ENCODE measurements around the gene PTPRT. TPM values are rescaled to one million over a fixed set of nuclear protein-coding genes. Genes with fewer than 3 reads are reported as not detected.

The PTPRT gene
- total RNA-seq, 1 donor from 2014 or later = not detected

- no peak for DNase-seq (ENCODE audit: low spot score)
Observed at GRCh38 chr20:42484790-42485375, 704.8 kb downstream of the PTPRT start.

GRCh38 chr20:42484335-42484734 is 705.4 kb downstream of the PTPRT start:
- no peak for DNase-seq (ENCODE audit: low spot score)

- DNase-seq (ENCODE audit: low spot score) = no peak
Observed at GRCh38 chr20:42483730-42484303, 705.9 kb downstream of the PTPRT start.

- no peak for DNase-seq (ENCODE audit: low spot score)
Observed at GRCh38 chr20:42482808-42483207, 706.9 kb downstream of the PTPRT start.

- no peak for DNase-seq (ENCODE audit: low spot score)
Observed at GRCh38 chr20:42475773-42476172, 713.9 kb downstream of the PTPRT start.

- no peak for DNase-seq (ENCODE audit: low spot score)
Observed at GRCh38 chr20:42474646-42475045, 715.1 kb downstream of the PTPRT start.

GRCh38 chr20:42472198-42472597 is 717.5 kb downstream of the PTPRT start:
- DNase-seq (ENCODE audit: low spot score) = no peak

- DNase-seq (ENCODE audit: low spot score) = no peak
Observed at GRCh38 chr20:42461965-42462593, 727.6 kb downstream of the PTPRT start.

GRCh38 chr20:42461291-42461690 is 728.4 kb downstream of the PTPRT start:
- DNase-seq (ENCODE audit: low spot score) = no peak

GRCh38 chr20:42447270-42447669 is 742.4 kb downstream of the PTPRT start:
- no peak for DNase-seq (ENCODE audit: low spot score)

GRCh38 chr20:42444799-42445198 is 744.9 kb downstream of the PTPRT start:
- DNase-seq (ENCODE audit: low spot score) = no peak

- DNase-seq (ENCODE audit: low spot score) = no peak
Observed at GRCh38 chr20:42443200-42443599, 746.5 kb downstream of the PTPRT start.

- no peak for DNase-seq (ENCODE audit: low spot score)
Observed at GRCh38 chr20:42442716-42443115, 747.0 kb downstream of the PTPRT start.

- DNase-seq (ENCODE audit: low spot score) = no peak
Observed at GRCh38 chr20:42441864-42442331, 747.8 kb downstream of the PTPRT start.

- no peak for DNase-seq (ENCODE audit: low spot score)
Observed at GRCh38 chr20:42441196-42441863, 748.4 kb downstream of the PTPRT start.

GRCh38 chr20:42435230-42435629 is 754.5 kb downstream of the PTPRT start:
- no peak for DNase-seq (ENCODE audit: low spot score)

GRCh38 chr20:42432496-42433334 is 757.0 kb downstream of the PTPRT start:
- no peak for DNase-seq (ENCODE audit: low spot score)

- DNase-seq (ENCODE audit: low spot score) = no peak
Observed at GRCh38 chr20:42430598-42430997, 759.1 kb downstream of the PTPRT start.

- no peak for DNase-seq (ENCODE audit: low spot score)
Observed at GRCh38 chr20:42429761-42430458, 759.8 kb downstream of the PTPRT start.

- DNase-seq (ENCODE audit: low spot score) = no peak
Observed at GRCh38 chr20:42419814-42420532, 769.7 kb downstream of the PTPRT start.

Measured in mesenteric fat pad (tissue), 1 donor.